COLO829 (cell line): ENCODE data around the gene VWA2.
A peak's percentile ranks its signal among the peaks of the same experiment; 100 is the strongest.

ENCODE experiments used
- DNase-seq: peaks from one replicate; pipeline ENCODE4 v3.0.0; 2012; ENCODE audit warnings: low spot score

Gene VWA2

DNA sequence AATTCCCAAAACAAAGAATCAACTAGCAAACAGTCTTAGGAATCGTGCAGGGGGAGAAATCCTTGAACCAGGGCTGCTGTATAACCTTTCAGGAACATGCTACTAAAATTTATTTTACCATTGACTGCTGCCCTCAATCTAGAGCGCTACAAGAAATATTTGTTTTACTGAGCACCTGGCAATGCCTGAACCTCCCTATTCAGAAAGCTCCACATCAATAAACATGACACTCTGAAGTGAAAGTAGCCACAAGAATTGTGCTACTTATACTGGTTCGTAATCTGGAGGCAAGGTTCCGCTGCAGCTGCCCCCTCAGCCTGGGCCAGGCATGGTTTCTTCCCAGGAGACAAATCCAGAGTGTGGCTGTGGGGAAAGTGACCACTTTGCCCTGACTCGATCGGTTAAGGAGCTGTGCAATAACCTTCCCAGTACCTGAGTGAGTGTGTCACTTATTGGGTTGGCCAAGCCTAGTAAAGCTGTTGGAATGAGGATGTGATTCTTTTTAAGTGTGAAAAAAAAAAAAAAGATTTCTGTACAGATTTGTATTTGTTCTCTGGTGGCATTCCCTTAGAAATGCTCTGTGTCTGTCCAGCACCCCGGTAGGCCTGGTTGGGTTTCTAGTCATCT lies 7.7 kb downstream of the VWA2 start:
- no peak for DNase-seq

DNA sequence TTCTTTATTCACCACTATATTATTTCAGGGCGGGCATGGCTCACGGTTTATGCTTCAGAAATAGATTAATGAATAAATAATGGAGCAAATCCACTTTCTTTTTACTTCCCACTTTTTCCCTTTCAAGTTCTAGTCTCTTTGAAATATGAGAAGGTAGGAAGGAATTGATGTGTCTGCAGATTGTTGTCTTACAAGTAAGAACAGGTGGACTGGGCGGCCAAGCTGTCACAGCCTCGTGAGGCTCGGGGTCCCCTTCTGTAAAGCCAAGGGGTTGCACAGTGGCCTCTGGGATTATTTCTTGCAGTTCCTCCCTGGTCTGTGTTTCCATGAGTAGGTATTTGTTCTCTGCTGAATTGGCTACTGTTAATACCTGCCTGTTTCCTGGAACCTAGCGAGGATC lies 11.2 kb downstream of the VWA2 start:
- DNase-seq, result no peak

DNA sequence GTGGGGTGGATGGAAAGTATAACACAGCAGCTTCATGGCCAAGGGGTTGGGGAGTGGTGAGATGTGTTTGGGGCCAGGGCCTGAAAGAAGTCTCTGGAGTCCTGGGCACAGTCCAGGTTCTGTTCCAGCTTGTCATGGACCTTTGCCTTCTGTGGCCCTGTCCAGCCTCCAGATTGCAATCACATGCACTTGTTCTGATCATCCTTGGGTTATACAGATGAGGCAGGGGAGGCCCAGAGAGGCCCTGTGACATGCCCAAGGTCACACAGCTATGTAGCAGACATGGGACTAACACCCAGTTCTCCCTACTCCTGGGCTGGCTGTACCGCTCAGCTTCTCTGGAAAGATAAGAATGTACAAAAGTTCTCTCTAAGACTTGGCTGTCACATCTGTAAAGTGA lies 11.7 kb downstream of the VWA2 start:
- DNase-seq, result no peak

DNA sequence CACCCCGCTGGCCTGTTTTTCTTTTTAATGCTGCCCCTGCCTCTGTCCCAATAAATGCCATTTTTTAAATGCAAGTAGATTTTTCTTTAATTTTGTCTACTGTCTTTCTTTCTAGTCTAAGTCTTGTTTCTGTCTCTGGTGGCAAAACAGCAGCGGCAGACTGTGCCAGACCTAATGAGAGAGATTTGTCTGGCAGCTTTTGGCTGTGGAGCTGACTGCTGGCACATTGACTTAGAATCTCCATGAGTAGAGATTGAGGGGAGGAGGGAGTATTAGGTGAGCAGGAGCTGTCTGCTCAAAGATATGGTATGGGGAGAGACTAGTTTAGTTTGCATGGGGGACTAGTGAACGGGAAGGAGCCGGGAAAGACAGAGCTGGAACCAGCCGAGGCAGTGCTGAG lies 13.0 kb downstream of the VWA2 start:
- no peak for DNase-seq

DNA sequence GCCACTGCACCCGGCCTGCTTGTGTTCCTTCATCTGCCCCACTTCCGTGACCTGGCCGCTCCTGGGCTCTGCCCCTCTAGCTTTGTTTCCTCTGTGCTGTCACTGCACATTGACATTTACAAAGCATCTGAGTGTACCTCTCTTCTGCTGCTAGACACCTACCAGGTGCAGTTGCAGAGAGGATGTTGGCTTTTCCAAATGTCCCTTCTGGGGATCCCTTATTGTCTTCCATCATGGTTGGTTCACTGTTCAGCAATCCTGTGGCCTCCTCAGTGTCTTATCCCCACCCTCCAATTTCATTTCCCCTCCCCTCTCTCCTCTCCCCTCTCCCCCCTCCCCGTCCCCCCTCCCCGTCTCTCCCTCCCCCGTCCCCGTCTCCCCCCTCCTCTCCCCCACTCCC lies 13.8 kb downstream of the VWA2 start:
- no peak for DNase-seq

DNA sequence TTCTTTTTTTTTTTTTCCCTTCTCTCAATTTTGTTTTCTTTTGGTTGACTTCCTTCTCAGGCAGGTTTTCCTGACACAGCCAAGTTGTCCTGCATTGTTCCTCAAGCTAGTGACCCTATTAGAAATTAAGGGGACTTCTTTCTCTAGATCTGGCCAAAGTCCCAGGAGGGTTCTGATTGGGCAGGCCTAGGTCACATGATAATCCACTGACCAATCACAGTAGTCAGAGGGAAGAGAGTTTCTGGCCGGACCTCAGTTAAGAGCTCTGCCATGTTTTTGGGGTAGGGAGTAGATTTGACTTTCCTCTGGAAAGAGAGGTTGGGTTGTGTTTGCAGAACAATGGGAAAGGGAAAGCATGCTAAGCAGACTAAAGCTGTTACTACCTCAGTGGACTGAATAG lies 16.2 kb downstream of the VWA2 start:
- DNase-seq, result no peak

DNA sequence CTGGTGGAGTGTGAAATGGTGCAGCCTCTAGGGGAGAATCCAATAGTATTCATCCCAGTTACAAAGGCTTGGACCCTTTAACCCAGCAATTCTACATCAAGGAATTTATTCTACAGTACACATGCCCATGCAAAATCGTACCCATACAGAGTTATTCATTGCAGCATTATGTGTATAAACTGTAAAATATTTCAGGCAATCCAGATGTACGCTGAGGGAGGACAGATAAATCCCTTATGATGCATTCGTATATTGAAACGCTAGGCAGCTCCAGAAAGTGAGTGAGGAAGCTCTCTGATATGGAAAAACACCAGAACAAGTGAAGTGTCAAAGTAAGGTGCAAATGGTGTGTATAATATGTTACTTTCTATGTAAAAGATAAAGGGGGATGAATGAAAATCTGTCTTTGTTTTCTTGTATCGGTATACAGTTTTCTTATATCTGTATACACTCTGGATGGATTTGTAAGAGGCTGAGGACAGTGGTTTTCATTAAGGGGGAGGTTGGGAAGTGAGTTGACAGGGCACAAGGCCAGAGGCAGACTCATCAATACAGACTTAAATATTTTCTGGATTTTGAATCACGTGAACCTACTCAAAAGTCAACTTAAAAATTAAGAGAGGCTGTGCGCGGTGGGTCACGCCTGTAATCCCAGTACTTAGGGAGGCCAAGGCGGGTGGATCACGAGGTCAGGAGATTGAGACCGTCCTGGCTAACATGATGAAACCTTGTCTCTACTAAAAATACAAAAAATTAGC lies 17.1 kb downstream of the VWA2 start:
- no peak for DNase-seq

DNA sequence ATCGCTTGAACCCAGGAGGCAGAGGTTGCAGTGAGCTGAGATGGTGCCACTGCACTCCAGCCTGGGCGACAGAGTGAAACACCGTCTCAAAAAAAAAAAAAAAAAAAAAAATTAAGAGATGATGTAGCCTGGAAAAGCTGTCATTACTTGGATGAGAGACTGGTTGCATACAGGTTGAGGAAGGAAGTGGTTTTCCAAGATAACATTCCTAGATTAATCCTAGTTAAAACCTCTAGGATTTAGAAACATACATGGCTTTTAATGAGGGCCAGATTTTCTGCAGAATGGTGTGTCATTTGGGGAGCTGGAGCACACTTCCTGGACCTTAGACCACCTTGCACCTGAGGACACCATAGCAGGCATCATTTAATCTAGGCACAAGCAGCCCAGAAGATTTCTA lies 17.8 kb downstream of the VWA2 start:
- no peak for DNase-seq

DNA sequence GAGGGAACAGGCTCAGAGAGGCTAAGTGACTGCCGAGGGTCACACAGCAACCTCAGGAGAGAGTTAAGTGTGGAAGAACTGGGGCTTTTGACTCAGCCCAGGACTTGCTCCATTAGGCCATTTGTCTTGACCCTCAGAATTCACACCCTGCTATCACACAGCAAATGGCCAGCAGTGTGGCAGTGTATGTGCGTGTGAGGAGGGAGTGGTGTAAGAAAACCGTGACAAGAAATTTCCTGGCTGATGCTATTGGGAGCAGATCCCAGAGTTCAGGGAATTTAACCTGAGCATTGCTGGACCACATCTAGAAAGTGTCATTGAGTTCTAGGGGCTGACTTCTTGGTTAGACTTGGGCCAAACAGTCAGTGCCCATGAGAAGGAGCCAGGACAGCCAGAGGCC lies 18.4 kb downstream of the VWA2 start:
- no peak for DNase-seq

DNA sequence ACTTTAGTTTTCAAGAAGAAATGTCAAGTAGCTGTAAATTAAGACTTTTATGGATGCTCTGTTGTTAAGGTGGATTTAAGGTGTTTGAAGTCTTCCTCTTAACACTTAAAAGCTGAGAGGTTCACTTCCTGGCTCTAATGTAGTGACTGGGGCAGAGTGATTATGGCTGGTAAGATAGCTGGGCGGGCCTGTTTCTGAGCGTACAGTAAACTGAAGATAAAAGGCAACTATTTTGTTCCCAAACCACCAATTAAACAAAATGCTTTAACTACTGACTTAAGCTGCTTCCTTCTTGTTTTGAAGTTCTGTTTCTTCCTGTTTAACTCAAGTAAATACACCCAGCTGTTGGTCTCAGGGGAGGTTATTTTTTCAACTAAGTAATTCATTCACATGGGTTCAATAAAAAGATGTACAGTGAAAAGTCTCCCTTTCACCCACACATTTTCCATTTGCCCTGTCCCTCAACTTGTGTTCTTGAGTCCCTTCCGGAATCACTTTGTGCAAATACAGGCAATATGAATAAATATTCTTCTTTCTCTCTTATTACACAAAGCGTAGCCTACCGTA lies 19.3 kb downstream of the VWA2 start:
- DNase-seq, result peak; percentile 11

DNA sequence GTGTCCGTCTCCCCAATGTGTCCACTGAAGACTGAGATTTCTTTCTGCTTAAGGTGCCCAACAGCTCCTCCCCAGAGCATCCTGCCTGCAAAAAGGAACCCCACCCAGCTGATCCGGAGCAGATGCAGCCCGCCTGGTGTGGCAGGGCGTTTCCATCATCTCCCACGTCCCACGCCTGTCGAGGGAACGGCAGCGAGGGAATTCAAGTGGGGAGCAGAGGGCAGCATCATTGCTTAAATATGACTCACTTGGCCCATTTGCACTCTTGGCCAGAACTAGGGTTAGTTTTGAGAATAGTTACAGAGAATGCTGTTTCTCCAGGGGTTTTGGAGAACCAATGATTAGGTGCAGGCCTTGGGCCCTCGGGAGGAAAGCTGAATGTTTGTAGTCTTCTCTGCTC lies 20.8 kb downstream of the VWA2 start:
- DNase-seq, result no peak

DNA sequence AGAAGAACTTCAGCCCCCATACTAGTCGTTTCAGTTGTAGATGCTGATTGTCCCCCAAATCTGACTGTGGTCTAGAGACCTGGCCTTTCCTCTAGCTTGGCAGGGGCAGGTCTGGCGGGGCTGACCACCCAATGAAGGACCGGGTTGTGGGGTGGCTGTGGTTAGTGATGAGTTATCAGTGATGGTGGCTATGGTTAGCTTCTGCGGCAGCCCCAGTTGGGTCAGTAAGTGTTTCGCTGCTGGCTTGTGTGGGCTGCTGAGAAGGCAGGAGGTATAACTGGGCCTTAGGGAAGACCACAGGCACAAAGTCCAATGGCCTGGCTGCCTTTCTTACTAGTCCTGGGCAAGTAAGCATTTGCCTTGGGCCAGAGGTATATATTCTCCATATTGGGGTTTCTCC lies 21.3 kb downstream of the VWA2 start:
- no peak for DNase-seq

DNA sequence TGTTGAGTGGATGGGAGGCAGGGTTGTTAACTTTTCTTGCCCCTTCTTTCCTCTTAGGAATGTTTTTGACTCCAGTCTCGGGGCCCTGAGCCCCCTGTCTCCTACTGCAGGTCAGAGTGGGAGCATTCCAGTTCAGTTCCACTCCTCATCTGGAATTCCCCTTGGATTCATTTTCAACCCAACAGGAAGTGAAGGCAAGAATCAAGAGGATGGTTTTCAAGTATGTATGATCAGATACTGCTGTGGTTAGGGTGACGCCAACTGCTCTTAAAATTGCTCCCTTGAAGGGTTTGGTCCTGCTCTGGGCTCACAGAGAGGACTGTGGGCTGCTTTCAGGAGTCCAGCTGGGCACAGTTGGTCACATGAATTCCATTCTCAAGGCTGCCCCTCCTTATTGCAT lies 22.0 kb downstream of the VWA2 start:
- no peak for DNase-seq

DNA sequence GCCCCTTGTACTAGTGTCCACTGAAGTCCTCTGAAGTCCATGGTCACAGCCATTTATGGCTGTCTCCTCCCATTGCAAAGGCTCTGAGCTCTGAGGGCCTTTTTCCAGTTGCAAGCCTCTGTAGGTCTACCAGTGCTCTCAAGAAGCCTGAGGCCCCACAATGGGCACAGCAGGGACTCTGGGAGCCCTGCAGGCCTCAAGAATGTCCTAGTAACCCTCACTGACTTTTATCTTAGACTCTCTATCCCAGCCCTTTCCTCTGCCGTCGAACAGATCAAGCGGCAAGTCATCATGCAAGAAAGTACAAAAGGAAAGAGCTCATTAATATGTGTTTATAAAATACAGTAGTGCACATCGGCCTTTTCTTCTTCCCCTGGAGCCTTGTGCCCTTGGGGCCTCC lies 23.4 kb downstream of the VWA2 start:
- no peak for DNase-seq

DNA sequence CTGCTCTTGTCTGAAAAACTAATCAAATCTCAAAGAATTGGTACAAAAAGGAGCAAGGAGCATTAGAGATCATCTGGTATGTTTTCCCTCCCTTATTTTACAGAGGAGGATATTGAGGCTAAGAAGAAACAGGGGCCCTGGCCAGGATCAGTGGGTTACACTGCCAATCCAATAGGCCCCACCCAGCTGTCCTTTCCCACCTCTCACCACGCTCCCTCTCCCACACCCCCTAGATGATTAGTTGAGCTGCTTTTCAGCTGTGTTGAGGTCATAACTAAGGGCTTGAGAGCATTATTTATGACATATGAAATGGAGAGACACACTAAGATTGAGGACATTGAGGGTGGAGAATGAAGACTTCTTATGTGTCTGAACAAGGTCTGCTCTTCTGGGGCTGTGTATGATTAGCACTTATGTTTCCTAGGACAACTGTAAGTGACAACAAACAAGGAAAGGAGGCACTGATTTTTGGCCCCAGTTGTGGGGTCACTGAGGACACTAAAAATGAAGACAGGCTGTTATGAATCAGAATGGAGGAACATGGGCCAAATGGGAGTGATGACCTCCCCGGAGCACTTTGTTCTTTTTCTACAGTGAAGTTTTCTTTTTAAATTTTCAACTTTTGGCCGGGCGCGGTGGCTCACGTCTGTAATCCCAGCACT lies 26.5 kb downstream of the VWA2 start:
- DNase-seq, result no peak

DNA sequence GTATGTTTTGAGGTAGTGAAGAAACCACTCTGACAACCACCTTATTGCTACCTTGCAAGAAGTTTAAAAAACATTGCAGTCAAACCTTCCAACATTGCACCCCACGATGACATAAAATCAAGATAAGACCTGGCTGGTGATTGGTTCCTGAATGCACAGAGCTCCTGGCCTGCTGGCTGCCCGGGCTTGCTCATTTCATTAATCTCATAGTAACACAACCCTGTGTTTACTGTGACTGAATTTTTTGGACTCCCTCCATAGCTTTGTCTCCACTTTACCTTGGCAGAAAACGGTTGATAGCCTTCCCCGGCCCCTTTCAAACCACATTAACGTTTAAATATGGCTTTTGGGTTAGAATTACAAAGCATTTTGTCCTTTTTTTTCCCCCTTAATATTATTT lies 27.5 kb downstream of the VWA2 start:
- DNase-seq, result no peak

DNA sequence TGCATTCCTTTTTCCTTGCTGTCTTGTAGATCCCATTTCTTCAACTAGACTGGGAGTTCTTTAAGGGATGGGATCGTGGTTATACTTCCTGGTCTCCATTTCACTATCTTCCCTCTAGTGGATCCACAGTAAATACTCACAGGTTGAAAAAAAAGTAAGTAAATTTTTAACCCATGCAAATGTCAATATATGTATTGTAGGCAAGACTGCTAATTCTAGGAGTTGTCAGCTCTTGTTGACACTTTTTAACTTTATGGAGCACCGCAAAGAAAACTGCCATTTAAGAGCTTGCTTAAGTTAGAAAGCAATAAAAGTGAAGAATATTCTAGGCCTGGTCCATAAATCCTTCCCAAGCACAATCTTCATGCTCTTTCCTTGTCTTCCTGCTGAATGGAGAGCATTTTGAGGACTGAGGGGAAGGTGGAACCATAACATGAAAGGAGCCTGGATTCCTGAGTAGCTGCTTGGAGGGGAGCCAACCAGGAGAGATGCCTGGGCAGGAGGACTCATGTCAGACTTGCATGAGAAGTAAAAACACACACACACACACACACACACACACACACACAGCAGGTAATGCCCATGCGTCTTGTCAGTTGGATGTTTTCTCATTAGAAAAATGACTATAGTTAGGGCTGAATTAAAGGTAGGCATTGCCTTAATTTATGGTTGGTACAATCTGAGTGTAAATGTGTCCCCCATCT lies 32.2 kb downstream of the VWA2 start:
- no peak for DNase-seq

DNA sequence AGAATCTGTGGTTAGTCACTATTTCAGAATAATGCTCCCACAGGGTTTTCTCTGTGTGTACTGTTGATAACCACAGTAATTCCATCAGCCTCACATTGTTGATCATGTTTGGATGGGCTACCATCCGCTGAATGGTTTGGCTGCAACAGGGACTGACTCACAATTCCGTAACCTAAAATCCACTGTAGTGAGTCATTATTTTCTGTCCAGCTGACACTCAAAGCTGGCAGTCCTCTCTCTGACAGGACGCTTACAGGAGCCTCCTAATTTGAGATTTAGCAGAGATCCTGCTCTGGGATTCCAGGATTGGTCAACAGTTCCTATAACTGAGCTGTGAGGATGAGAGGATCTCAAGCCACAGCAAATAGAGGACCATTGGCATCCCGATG lies 32.7 kb downstream of the VWA2 start:
- peak; percentile 24 for DNase-seq

DNA sequence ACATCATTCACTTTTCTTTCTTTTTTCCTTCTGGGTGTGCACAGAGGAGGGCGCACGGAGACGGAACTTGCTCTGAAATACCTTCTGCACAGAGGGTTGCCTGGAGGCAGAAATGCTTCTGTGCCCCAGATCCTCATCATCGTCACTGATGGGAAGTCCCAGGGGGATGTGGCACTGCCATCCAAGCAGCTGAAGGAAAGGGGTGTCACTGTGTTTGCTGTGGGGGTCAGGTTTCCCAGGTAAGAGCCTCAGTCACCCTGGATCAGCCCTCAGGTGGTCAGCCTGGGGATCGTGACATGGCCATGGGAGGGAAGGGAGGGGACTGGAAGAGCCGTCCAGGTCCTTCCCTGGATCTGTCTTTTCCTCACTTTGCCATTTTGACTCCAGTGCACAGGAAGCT lies 33.6 kb downstream of the VWA2 start:
- DNase-seq, result no peak

DNA sequence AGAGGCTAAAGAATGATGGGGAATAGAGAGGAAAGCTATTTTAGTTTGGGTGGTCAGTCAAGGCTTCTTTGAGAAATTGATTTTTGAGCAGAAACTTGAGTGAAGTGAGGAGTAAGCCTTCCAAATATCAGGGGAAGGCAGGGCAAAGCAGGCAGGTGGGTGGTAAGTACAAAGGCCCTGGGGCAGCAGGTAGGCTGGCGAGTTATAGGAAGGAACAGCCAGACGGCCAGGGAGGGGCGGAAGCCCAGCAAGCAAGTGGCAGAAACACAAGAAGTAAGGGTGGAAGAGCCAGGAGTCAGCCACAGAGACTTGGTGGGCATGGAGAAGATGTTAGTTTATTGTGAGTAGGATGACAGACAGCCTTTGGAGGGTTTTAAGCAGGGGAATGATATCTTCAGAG lies 34.9 kb downstream of the VWA2 start:
- DNase-seq, result no peak

DNA sequence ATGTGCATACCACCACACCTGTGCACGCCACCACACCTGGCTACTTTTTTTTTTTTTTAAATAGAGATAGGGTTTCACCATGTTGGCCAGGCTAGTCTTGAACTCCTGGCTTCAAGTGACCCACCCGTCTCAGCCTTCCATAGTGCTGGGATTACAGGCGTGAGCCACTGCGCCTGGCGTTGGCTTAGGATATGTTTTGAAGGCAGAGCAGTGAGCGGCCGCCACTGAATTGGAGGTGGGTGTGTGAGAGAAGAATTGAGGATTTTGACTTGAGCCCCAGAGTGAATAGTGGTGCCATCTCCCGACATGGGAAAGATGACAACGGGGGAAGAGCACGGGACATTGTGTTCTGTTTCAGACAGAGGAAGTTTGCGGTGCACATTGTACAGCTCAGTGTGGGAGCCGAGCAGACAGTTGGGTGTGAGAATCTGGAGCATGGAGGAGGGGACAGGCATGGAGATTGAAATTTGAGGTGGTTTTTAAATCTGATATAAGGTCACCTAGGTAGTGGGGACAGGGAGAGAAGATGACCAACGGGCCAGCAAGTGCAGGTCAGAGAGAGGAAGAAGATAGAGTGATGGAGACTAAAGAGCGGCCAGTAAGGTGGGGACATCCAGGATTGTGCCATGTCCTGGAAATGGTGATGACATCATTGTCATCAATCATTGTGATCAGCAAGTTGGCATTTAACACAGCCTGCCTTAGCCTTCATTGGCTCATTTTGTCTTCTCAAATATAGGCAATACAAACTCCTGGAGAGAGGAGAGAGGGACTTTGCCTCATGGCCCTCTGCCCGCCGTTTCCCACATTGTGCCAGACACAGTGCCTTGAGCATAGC lies 35.8 kb downstream of the VWA2 start:
- no peak for DNase-seq

DNA sequence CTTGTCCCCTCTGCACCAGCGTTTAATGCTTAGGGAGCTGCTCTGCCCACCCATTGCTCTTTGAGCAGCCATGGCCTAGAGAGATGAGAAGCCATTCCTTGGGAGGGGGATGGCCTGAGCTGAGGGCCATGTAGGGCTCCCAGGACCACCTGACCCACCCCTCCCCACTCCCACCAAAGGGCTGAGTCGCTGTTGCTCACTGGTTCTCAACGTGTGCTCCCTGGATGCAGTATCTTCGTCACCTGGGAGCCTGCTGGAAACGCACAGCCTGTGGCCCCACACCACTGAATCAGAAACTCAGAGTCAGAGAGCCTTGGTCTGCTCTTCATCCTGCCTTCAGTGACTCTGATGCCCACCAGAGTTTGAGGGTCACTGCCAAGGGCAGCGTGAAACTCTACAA lies 37.0 kb downstream of the VWA2 start:
- DNase-seq, result no peak
